ENCODE results near the gene SLC39A5. TPM values are rescaled to one million over a fixed set of nuclear protein-coding genes. Genes with fewer than 3 reads are reported as not detected.
A peak's percentile ranks its signal among the peaks of the same experiment; 100 is the strongest.

The SLC39A5 gene
- total and polyA plus RNA-seq, 2 donors from 2014 or later = 5.1 to 164 TPM

- H3K9me3 ChIP-seq (ENCODE audit: control insufficient read depth in 2 of 3, insufficient read depth in 1 of 3, low read length in 3 of 3) = no peaks in the 10 kb centered on the region
- peak in 1 of 5 donors; percentile 39 for DNase-seq
- peaks cover 5 to 23% (median 19%) of the 10 kb centered on the region in 3 donors for H3K36me3 ChIP-seq (ENCODE audit: control insufficient read depth in 2 of 3, insufficient read depth in 3 of 3, low read length in 3 of 3)
- H3K27ac ChIP-seq (ENCODE audit: low read depth in 2 of 2, low read length in 2 of 2) = peak overlapping the region; percentile 25 to 88
- H3K4me3 ChIP-seq (ENCODE audit: low read length in 3 of 3) = peak overlapping the region; percentile 61 to 95 (median 78)
- H3K27me3 ChIP-seq (ENCODE audit: control insufficient read depth, insufficient read depth, low read length) = no peaks in the 10 kb centered on the region
- H3K4me1 ChIP-seq (ENCODE audit: control insufficient read depth in 2 of 3, insufficient read depth in 2 of 3, low read depth in 1 of 3, low read length in 3 of 3) = peaks cover 0 to 19% (median 10%) of the 10 kb centered on the region in 3 donors
- FAIRE-seq = no peak
- no peak for TF ChIP-seq CTCF (IDR thresholded peaks at IDR 0.05; ENCODE audit: borderline replicate concordance, extremely low read depth, insufficient read depth)
- intact Hi-C loops (cut with DNase I) = loop anchor here (10.0 kb wide), 1 partner anchor 63 kb away; the partner anchor contains the start of gene ESYT1
- peak overlapping the region; percentile 46 to 82 (median 72) for H3K9ac ChIP-seq (ENCODE audit: low read length in 3 of 3)
These were observed 41.6 kb upstream of the SLC39A5 start for GRCh38 chr12:56188131-56188777.

- no peak for TF ChIP-seq CTCF (IDR thresholded peaks at IDR 0.05; ENCODE audit: borderline replicate concordance, extremely low read depth, insufficient read depth)
- H3K27ac ChIP-seq (ENCODE audit: low read depth in 2 of 2, low read length in 2 of 2) = peak overlapping the region; percentile 25 to 88
- no peaks in the 10 kb centered on the region for H3K9me3 ChIP-seq (ENCODE audit: control insufficient read depth in 2 of 3, insufficient read depth in 1 of 3, low read length in 3 of 3)
- peak overlapping the region; percentile 61 to 95 (median 78) for H3K4me3 ChIP-seq (ENCODE audit: low read length in 3 of 3)
- H3K36me3 ChIP-seq (ENCODE audit: control insufficient read depth in 2 of 3, insufficient read depth in 3 of 3, low read length in 3 of 3) = peaks cover 2 to 18% (median 14%) of the 10 kb centered on the region in 3 donors
- DNase-seq (peak in 2 of 5 donors; percentile 29 to 87), FAIRE-seq (no peak)
- no peaks in the 10 kb centered on the region for H3K27me3 ChIP-seq (ENCODE audit: control insufficient read depth, insufficient read depth, low read length)
- H3K4me1 ChIP-seq (ENCODE audit: control insufficient read depth in 2 of 3, insufficient read depth in 2 of 3, low read depth in 1 of 3, low read length in 3 of 3) = peaks cover 0 to 19% (median 10%) of the 10 kb centered on the region in 3 donors
- intact Hi-C loops (cut with DNase I) = loop anchor here (10.0 kb wide), 1 partner anchor 64 kb away; the partner anchor contains the start of gene ESYT1
- H3K9ac ChIP-seq (ENCODE audit: low read length in 3 of 3) = peak overlapping the region; percentile 46 to 82 (median 72)
These were observed 41.1 kb upstream of the SLC39A5 start for GRCh38 chr12:56188778-56189098.

- Histone ChIP-seq H3K36me3 (ENCODE audit: control insufficient read depth in 2 of 3, insufficient read depth in 3 of 3, low read length in 3 of 3) (peaks cover 2 to 13% (median 9%) of the 10 kb centered on the region in 3 donors), H3K4me1 (ENCODE audit: control insufficient read depth in 2 of 3, insufficient read depth in 2 of 3, low read depth in 1 of 3, low read length in 3 of 3) (peaks cover 0 to 19% (median 10%) of the 10 kb centered on the region in 3 donors), H3K9ac (ENCODE audit: low read length in 3 of 3) (peak within 1 kb of the TSS; percentile 87 to 95 (median 87)), H3K27me3 (ENCODE audit: control insufficient read depth, insufficient read depth, low read length) (no peaks in the 10 kb centered on the region), H3K9me3 (ENCODE audit: control insufficient read depth in 2 of 3, insufficient read depth in 1 of 3, low read length in 3 of 3) (no peaks in the 10 kb centered on the region), H3K4me3 (ENCODE audit: low read length in 3 of 3) (peak within 1 kb of the TSS; percentile 78 to 95 (median 95)), H3K27ac (ENCODE audit: low read depth in 2 of 2, low read length in 2 of 2) (peak within 1 kb of the TSS; percentile 93 to 99)
- intact Hi-C loops (cut with DNase I) = loop anchor here (10.0 kb wide), 1 partner anchor 65 kb away; the partner anchor contains the start of gene ESYT1
- peak; percentile 83 for TF ChIP-seq CTCF (IDR thresholded peaks at IDR 0.05; ENCODE audit: borderline replicate concordance, extremely low read depth, insufficient read depth)
- DNase-seq (peak; percentile 91 to 95 (median 94)), FAIRE-seq (no peak)
These were observed 40.5 kb upstream of the SLC39A5 start, which contains the start of gene SMARCC2 for GRCh38 chr12:56189099-56189917. TSS of gene SMARCC2 (minus strand) at chr12:56189483. CDS start at chr12:56189461, 22 bp downstream.
